Stromal cell of bone marrow (primary cell): Measurements from ENCODE around the gene MATN4.

Experiments used
- DNase-seq: peaks from one replicate; pipeline ENCODE4 v3.0.0-alpha.2; 2012; ENCODE audit warnings: low read depth

Gene MATN4

GRCh38 chr20:45289942-45290676 lies 18.0 kb downstream of the MATN4 start:
- no peak for DNase-seq

DNA sequence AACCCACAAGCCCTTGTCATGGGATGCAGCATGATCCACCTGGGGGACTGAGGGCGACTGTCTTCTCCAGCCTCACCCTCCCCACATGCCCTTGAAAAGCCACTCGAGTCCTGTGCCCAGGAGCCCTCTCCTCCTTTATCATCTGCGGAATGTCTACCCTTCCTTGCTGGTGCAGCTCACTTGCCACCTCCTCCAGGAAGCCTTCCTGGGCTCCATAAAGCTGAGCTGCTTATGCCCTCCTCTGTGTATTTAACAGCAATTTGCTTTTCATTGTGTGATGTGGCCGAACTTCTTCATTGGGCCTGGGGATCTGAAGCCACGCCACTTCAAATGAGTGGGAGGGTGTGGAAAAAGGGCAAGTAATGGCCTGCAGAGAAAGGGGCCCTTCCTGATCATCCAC lies 19.2 kb downstream of the MATN4 start:
- no peak for DNase-seq

DNA sequence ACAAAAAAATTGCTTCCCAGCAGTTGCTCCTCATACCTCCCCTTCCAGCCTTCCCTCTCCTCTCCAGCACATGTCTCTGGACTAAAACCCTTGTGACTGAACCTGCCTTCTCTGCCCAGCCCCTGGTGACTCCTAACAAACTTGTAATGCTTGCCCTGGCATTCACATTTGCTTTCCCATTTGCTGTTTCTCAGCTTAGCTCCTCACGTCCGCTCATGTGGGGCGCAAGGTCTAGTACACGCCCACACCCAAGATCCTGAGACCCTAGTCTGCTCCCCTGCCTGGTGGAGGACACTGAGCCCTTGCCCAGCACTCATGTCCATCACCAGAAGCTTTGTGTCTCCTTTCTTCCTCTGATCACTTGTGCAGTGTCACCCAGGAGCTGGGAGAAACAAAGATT lies 19.7 kb downstream of the MATN4 start:
- DNase-seq: no peak

DNA sequence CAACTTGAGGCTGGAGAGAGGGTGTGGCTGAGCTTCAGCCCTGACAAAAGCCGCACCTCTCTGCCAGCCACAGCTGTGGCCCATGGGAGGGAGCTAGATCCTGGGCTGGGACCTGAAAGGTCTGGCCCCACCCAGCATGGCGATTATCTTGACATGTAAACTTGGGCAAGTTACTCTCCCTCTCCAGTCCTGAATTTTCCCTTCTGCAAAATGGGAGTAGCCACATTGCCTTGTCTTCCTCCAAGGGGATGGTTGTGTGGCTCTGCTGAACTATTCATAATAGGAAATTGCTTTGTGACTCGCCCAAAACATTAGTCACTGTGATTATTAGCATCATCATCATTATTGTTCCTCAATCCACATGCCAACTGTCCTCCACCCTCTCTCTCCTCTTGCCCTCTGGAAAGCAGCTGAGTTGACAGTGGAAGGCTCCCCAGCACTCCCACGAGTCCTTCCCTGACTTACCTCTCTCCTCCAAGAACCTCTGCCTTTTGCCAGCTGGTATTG lies 24.5 kb downstream of the MATN4 start:
- peak; percentile 28 for DNase-seq

- no peak for DNase-seq
Observed at GRCh38 chr20:45282700-45283550, 25.2 kb downstream of the MATN4 start.

- DNase-seq: no peak
Observed at GRCh38 chr20:45279992-45280391, 28.1 kb downstream of the MATN4 start.

DNA sequence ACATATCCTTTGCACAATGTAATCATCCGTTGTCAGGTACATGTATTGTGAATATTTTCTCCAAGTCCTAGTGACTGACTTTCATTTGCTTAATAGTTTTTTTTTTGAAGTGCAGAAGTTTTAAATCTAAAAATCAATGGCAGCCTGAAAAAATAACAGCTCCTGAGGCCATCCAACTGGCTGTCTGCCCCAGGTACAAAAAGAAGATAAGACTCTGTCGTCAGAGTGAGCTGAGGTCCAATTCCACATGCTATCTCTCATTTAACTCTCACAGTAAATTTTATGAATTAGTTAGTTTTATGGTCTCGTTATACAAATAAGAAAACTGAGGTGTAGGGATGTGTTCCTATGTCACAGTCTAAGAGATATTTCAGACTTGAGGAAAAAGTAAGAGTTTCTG lies 32.8 kb downstream of the MATN4 start:
- no peak for DNase-seq

DNA sequence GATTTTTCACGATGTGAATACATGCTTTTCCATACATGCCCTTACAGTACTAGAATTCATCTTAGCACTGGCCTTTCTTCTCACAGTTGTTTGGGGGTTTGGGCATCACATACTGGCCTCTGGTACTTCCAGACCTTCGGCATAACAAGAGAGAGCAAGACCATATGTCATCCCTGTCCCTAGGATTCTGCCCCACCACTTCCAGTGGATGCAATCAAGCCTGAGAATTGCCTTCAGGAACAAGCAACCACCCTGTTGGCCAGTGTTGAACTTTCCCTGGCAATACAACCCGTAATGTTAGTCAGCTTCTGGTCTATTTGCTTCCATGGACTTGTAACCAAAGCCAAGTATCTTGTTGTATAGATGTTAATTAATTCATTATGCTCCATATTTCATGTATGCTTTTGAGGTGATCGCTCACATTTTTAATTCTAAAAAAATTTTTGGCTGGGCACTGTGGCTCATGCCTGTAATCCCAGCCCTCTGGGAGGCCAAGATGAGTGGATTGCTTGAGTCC lies 38.3 kb downstream of the MATN4 start:
- no peak for DNase-seq

GRCh38 chr20:45269056-45269455 lies 39.0 kb downstream of the MATN4 start:
- no peak for DNase-seq

DNA sequence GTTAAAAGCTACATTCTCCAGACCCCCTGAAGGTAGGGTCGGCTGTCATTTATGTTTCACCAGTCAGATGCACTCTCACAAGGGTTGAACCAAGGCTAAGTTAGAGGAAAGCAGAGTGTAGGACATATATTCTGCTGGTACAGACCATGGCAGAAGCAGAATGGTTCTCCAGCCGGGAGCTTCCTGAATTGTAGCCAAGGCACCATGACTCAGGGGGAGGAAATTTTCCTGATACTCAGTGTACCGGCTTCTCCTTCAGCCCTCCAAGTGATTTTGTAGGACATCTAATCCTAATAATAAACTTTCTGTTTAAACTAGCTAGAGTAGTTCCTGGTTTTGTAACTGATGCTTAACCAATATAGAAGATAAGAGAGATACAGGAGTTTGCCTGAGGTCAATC lies 39.6 kb downstream of the MATN4 start:
- DNase-seq: no peak

- no peak for DNase-seq
Observed at GRCh38 chr20:45266977-45267376, 41.1 kb downstream of the MATN4 start.

GRCh38 chr20:45263556-45264266 lies 44.4 kb downstream of the MATN4 start:
- DNase-seq: no peak

DNA sequence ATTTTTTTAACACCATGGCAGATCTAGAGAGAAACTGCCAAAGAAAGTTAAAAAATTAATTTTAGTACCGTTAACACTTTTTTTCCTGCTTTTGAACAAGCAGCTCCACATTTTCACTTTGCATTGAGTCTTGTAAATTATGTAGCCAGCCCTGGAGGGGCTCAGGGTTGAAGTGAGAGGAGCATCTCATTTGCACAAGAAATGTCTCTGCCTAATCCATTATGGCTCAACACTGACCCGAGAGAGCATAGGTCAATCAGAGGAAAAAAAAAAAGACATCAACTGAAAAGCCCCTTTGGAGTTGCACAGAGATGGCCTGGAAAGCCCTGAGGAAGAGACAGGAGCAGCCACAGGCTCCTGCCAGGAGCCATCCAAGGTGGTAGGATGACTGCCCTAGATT lies 49.4 kb downstream of the MATN4 start:
- no peak for DNase-seq

DNA sequence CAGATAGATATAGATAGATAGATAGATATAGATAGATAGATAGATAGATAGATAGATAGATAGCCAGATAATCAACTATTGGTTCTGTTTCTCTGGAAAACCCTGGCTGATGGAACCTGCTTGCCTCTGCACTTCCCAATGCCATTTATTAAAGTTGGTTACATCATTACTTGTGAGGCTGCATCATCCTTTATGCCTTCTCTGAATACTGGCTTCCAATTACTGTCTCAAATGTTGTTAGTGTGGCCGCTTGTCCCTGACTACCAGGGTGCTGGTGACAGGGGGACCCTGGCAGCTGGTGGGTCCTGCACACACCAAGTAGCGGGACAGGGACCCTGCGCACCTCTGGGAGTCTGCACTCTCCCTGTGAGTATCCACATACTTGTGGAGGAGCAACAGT lies 49.8 kb downstream of the MATN4 start:
- DNase-seq: no peak

- DNase-seq: no peak
Observed at GRCh38 chr20:45257711-45258110, 50.4 kb downstream of the MATN4 start.

- no peak for DNase-seq
Observed at GRCh38 chr20:45257161-45257560, 50.9 kb downstream of the MATN4 start.

GRCh38 chr20:45254383-45255262 lies 53.5 kb downstream of the MATN4 start, which contains the start of gene SLPI:
TSS of gene SLPI (minus strand) at chr20:45254564. CDS start at chr20:45254543, 21 bp downstream.
- DNase-seq: peak; percentile 66

DNA sequence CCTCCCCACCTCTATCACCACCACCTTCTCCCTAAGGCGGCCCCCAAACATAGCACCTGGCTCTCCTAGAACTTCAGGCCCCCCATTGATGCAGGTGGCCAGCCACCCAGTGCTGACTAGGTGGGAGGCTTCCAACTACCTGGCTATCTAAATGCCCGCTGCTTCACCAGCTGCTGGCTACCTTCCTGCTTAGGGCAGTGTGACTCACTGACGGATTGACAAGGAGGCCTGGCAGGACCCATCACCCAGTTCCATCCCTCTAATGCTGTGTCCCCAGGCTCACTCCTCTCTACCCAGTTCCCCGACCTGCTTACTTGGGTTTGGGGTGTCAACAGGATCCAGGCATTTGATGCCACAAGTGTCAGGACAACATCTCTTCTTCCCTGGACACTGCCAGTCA lies 54.8 kb downstream of the MATN4 start:
- no peak for DNase-seq

DNA sequence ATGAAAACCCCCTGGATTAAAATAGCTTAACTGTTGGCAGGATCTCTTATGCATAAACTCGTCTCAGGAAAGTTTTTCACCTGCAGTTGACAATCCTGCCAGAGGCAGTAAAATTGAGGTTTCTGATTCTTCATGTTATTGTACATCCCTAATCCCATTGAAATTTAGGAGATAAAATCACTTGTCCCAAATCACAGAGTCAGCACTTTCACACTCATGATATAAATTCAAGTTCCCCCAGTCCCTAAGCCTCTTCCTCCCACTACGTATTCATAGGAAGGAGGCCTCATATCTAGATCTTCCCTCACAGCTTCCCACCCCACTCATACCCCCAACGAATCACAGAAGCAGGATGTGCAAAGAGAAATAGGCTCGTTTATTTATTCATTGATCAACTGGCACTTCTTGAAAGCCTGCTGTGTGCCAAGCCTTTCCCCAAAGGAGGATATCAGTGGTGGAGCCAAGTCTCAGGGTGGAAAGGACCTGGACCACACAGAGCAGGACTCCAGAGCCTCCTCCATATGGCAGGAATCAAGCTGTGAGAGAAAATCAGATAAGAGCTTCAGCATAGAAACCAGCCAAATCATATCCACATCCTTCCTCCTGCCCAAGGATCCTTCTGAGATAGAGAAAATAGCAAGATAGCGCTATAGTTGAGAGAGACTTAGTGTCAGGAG lies 56.1 kb downstream of the MATN4 start:
- DNase-seq: no peak

DNA sequence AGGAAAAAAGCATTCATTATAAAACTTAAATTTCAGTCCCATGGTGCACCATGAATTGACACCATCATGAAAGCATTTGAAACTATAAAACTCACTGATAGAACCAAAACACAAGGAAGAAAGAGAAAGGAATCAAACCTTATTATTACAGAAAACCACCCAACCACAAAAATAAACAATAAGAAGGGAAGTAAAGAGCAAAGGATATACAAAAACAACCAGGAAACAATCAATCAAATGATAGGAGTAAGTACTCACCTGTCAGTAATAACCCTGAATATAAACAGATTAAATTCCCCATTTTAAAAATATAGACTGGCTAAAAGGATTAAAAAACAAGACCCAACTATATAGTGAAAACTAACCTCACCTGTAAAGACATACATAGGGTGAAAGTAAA lies 59.5 kb downstream of the MATN4 start:
- DNase-seq: no peak

- no peak for DNase-seq
Observed at GRCh38 chr20:45247865-45248264, 60.2 kb downstream of the MATN4 start.
